A549 (cell line): Measurements from ENCODE around the gene CFAP68. TPM values are rescaled to one million over a fixed set of nuclear protein-coding genes. Genes with fewer than 3 reads are reported as not detected.
A peak's percentile ranks its signal among the peaks of the same experiment; 100 is the strongest.

Experiments
- ATAC-seq, 2 experiments: fragments of 200-7000 bp in 1 of 2; fragments of >200 bp in 1 of 2; cut with Nextera tagmentation in 1 of 2; cut with Tn5 transposase in 1 of 2; 3 replicates each; pipeline versions ENCODE4 v1.8.0 to v1.9.1; 2018 to 2020; ENCODE audit warnings: mild to moderate bottlenecking in 1 of 2, moderate library complexity in 1 of 2
- CTCF ChIA-PET: fragments of 300-600 bp; sonication (Branson Sonifier 250); formaldehyde crosslinking; extraction: SDS; loops from one replicate; lab custom pipeline; 2021; ENCODE audit warnings: antibody characterized with exemption, inconsistent platforms; lab: Yijun Ruan, JAX
- POLR2A ChIA-PET: fragments of 350-600 bp; formaldehyde crosslinking; extraction: SDS; loops from one replicate; lab custom pipeline; 2021; ENCODE audit warnings: antibody characterized with exemption, inconsistent platforms; lab: Yijun Ruan, JAX
- DNase-seq, 2 experiments: peaks; one replicate each; pipeline versions ENCODE4 v3.0.0 to v3.0.0-alpha.2; 2011 to 2016; ENCODE audit warnings: low read depth in 1 of 2, low spot score in 1 of 2
- FAIRE-seq: peaks from 2 replicates; lab custom pipeline; 2011; peaks lifted over from hg19 to GRCh38; lab: Jason Lieb, UNC
- H3K27ac ChIP-seq, 2 experiments: fragments of >200 bp; sonication (Bioruptor Twin); formaldehyde crosslinking; 3 replicates each; pipeline ENCODE4 v1.5.1; 2016 to 2017
- H3K4me1 ChIP-seq: fragments of >200 bp; sonication (Bioruptor Twin); formaldehyde crosslinking; 3 replicates; pipeline ENCODE4 v1.6.1; 2016
- H3K4me2 ChIP-seq: fragments of >200 bp; sonication (Bioruptor Twin); formaldehyde crosslinking; 3 replicates; pipeline ENCODE4 v1.6.1; 2016
- H3K4me3 ChIP-seq: fragments of >200 bp; sonication (Bioruptor Twin); formaldehyde crosslinking; 3 replicates; pipeline ENCODE4 v1.5.1; 2016
- H3K9me3 ChIP-seq: fragments of >200 bp; sonication (Bioruptor Twin); formaldehyde crosslinking; 3 replicates; pipeline ENCODE4 v1.6.1; 2016
- CEBPB ChIP-seq, 2 experiments: fragments of >200 bp in 1 of 2; sonication (Bioruptor Twin) in 1 of 2; formaldehyde crosslinking in 1 of 2; IDR thresholded peaks; 2 replicates each; pipeline ENCODE4 v1.6.1; 2012 to 2016
- CHD4 ChIP-seq: fragments of 200-600 bp; sonication (generic); IDR thresholded peaks from 2 replicates; pipeline ENCODE4 v1.6.1; 2016; ENCODE audit warnings: antibody characterized with exemption, mild to moderate bottlenecking, borderline replicate concordance
- ESRRA ChIP-seq: fragments of 150-350 bp; IDR thresholded peaks from 2 replicates; pipeline ENCODE4 v1.6.1; 2014; ENCODE audit warnings: mild to moderate bottlenecking, low read length, borderline replicate concordance
- FOSL2 ChIP-seq, 2 experiments: fragments of 450-650 bp in 1 of 2; fragments of >200 bp in 1 of 2; sonication (Bioruptor Twin) in 1 of 2; formaldehyde crosslinking; IDR thresholded peaks; 2 replicates each; pipeline versions ENCODE4 v1.5.0 to v1.6.1; 2016 to 2020; ENCODE audit warnings: mild to moderate bottlenecking in 1 of 2, moderate library complexity in 1 of 2
- KDM1A ChIP-seq: fragments of 200-600 bp; sonication (generic); IDR thresholded peaks from 2 replicates; pipeline ENCODE4 v1.6.1; 2016; ENCODE audit warnings: low read depth, mild to moderate bottlenecking
- KDM5A ChIP-seq: fragments of 200-600 bp; sonication (generic); IDR thresholded peaks from 2 replicates; pipeline ENCODE4 v1.6.1; 2016; ENCODE audit warnings: antibody characterized with exemption, mild to moderate bottlenecking
- NPAS2 ChIP-seq: fragments of 250-450 bp; sonication (Bioruptor Pico); IDR thresholded peaks from 2 replicates; pipeline ENCODE4 v1.8.0; 2022; ENCODE audit warnings: mild to moderate bottlenecking, moderate library complexity, borderline replicate concordance
- PBX3 ChIP-seq: IDR thresholded peaks from 2 replicates; pipeline ENCODE4 v1.6.1; 2012
- ZNF302 ChIP-seq: fragments of 250-450 bp; sonication (Bioruptor Pico); IDR thresholded peaks from 2 replicates; pipeline ENCODE4 v1.9.0; 2021; ENCODE audit warnings: inconsistent platforms, mild to moderate bottlenecking, moderate library complexity
- WGBS: methylation state at CpG from one replicate; pipeline ENCODE4 v1.1.6; 2017; ENCODE audit errors: missing lambda C conversion rate; 5-methylcytosine and 5-hydroxymethylcytosine counted together
- polyA plus RNA-seq, 4 experiments: library from polyadenylated mRNA; depleted of rRNA in 3 of 4; stranded (reverse); fragments of >200 nt; fragmentation: RNase III in 1 of 4; extraction: RNeasy Plus Mini Kit Qiagen cat#74134 plus additional on column Dnase treatment in 1 of 4; gene quantifications; 2 replicates in 3 of 4; 3 replicates in 1 of 4; pipeline ENCODE4 v1.2.3, GENCODE V29; 2011 to 2017
- small RNA-seq, 6 experiments: library from RNA; depleted of rRNA; stranded (forward); fragments of <200 nt; gene quantifications; one replicate each; pipeline ENCODE3, GENCODE V24; 2012

Gene CFAP68
- polyA plus RNA-seq, 2 of the 4 experiments (the other 2 are of a cell fraction) = 36.3 to 59.7 TPM

GRCh38 chr11:111933872-111934271, 54.5 kb downstream of the CFAP68 start:
- H3K4me2 ChIP-seq = peak overlapping the region; percentile 30; the same call in 2 of the 3 replicates
- H3K4me1 ChIP-seq = peaks cover 48% of the 10 kb centered on the region
- no peak overlapping the region for H3K4me3 ChIP-seq
- H3K27ac ChIP-seq = peak overlapping the region in 1 of 2 experiments; percentile 47; a peak in 1 of 6 replicates
- DNase-seq = no peak
- CTCF ChIA-PET = interaction anchor here (1.0 to 12.2 kb wide), 6 partner anchors 10 to 63 kb away, joined by 3 to 172 read pairs (median 7); no protein-coding TSS in a partner anchor
- no peak for FAIRE-seq
- TF ChIP-seq CHD4 = no peak
- TF ChIP-seq CEBPB (IDR thresholded peaks at IDR 0.05) = peak in 1 of 2 experiments; percentile 21; a peak in 1 of 4 replicates
- WGBS = 38% methylated on average over 1 of the region's 1 CpG
- H3K9me3 ChIP-seq = no peaks in the 10 kb centered on the region
- POLR2A ChIA-PET = no interaction called here
- no peak for ATAC-seq

- no peak for ATAC-seq
- H3K27ac ChIP-seq = peak overlapping the region; percentile 25 to 47; a peak in 3 of 6 replicates
- H3K4me1 ChIP-seq = peaks cover 52% of the 10 kb centered on the region
- no peak for DNase-seq
- H3K9me3 ChIP-seq = no peaks in the 10 kb centered on the region
- H3K4me3 ChIP-seq = no peak overlapping the region
- FAIRE-seq = no peak
- CTCF ChIA-PET = interaction anchor here (1.0 to 12.2 kb wide), 6 partner anchors 10 to 62 kb away, joined by 3 to 172 read pairs (median 7); no protein-coding TSS in a partner anchor
- POLR2A ChIA-PET = no interaction called here
- TF ChIP-seq ESRRA (no peak), KDM5A (no peak), NPAS2 (CRISPR knock-in tag) (no peak), ZNF302 (CRISPR knock-in tag) (no peak), FOSL2 (IDR thresholded peaks at IDR 0.05) (no peak), FOSL2 (CRISPR knock-in tag; IDR thresholded peaks at IDR 0.05) (no peak), CHD4 (no peak), KDM1A (no peak), PBX3 (no peak)
- H3K4me2 ChIP-seq = peak overlapping the region; percentile 30; the same call in 2 of the 3 replicates
- 100% methylated on average over 1 of the region's 1 CpG for WGBS
Observed at GRCh38 chr11:111934306-111934705, 55.0 kb downstream of the CFAP68 start.

Small RNA genes within 50 kb of the gene (small RNA-seq; reads per million reads assigned to genes)
- gene C11orf52 (0 reads per million in 6 experiments), gene GNG5P3 (0 reads per million in 6 experiments), gene RNA5SP351 (0 to 0.35 (median 0) reads per million in 6 experiments), gene RPL37AP8 (0 to 0.19 (median 0) reads per million in 6 experiments)

Other genes starting within 250 kb of the CFAP68 start
- 24.7 and 26.3 TPM in 2 replicates for gene PPP2R1B, start 113.2 kb upstream of the CFAP68 start, polyA plus RNA-seq (2011; rRNA removed)
- 16.9 to 18.6 TPM (median 17.9 TPM) in 3 replicates for gene PPP2R1B, start 113.2 kb upstream of the CFAP68 start, polyA plus RNA-seq (2017; fragmentation: RNase III; extraction: RNeasy Plus Mini Kit Qiagen cat#74134 plus additional on column Dnase treatment)
- gene ALG9, start 8.0 kb upstream of the CFAP68 start, polyA plus RNA-seq (2011; rRNA removed) = 31.4 and 33.3 TPM in 2 replicates
- 15.0 to 15.8 TPM (median 15.3 TPM) in 3 replicates for gene ALG9, start 8.0 kb upstream of the CFAP68 start, polyA plus RNA-seq (2017; fragmentation: RNase III; extraction: RNeasy Plus Mini Kit Qiagen cat#74134 plus additional on column Dnase treatment)
- gene FDXACB1, start 376 bp upstream of the CFAP68 start, polyA plus RNA-seq (2011; rRNA removed) = 2.4 and 3.0 TPM in 2 replicates
- gene FDXACB1, start 376 bp upstream of the CFAP68 start, polyA plus RNA-seq (2017; fragmentation: RNase III; extraction: RNeasy Plus Mini Kit Qiagen cat#74134 plus additional on column Dnase treatment) = 1.9 to 2.1 TPM (median 2.1 TPM) in 3 replicates
- gene CRYAB, start 32.2 kb downstream of the CFAP68 start, polyA plus RNA-seq (2011; rRNA removed) = 1.1 and 3.1 TPM in 2 replicates
- gene CRYAB, start 32.2 kb downstream of the CFAP68 start, polyA plus RNA-seq (2017; fragmentation: RNase III; extraction: RNeasy Plus Mini Kit Qiagen cat#74134 plus additional on column Dnase treatment) = 4.1 to 25.3 TPM (median 4.8 TPM) in 3 replicates
- 0.07 TPM in 1 of 2 replicates, not detected in the other for gene HSPB2, start 33.2 kb downstream of the CFAP68 start, polyA plus RNA-seq (2011; rRNA removed)
- not detected in 3 replicates for gene HSPB2, start 33.2 kb downstream of the CFAP68 start, polyA plus RNA-seq (2017; fragmentation: RNase III; extraction: RNeasy Plus Mini Kit Qiagen cat#74134 plus additional on column Dnase treatment)
- 0.13 and 0.19 TPM in 2 replicates for gene C11orf52, start 39.4 kb downstream of the CFAP68 start, polyA plus RNA-seq (2011; rRNA removed)
- 0.08 TPM in 1 of 3 replicates, not detected in the others for gene C11orf52, start 39.4 kb downstream of the CFAP68 start, polyA plus RNA-seq (2017; fragmentation: RNase III; extraction: RNeasy Plus Mini Kit Qiagen cat#74134 plus additional on column Dnase treatment)
- 6.9 and 7.9 TPM in 2 replicates for gene DIXDC1, start 57.8 kb downstream of the CFAP68 start, polyA plus RNA-seq (2011; rRNA removed)
- 5.5 to 7.4 TPM (median 7.1 TPM) in 3 replicates for gene DIXDC1, start 57.8 kb downstream of the CFAP68 start, polyA plus RNA-seq (2017; fragmentation: RNase III; extraction: RNeasy Plus Mini Kit Qiagen cat#74134 plus additional on column Dnase treatment)
- 33.0 and 42.8 TPM in 2 replicates for gene DLAT, start 145.9 kb downstream of the CFAP68 start, polyA plus RNA-seq (2011; rRNA removed)
- 32.1 to 33.3 TPM (median 32.5 TPM) in 3 replicates for gene DLAT, start 145.9 kb downstream of the CFAP68 start, polyA plus RNA-seq (2017; fragmentation: RNase III; extraction: RNeasy Plus Mini Kit Qiagen cat#74134 plus additional on column Dnase treatment)
- gene PIH1D2, start 194.5 kb downstream of the CFAP68 start, polyA plus RNA-seq (2011; rRNA removed) = 1.4 and 1.9 TPM in 2 replicates
- gene PIH1D2, start 194.5 kb downstream of the CFAP68 start, polyA plus RNA-seq (2017; fragmentation: RNase III; extraction: RNeasy Plus Mini Kit Qiagen cat#74134 plus additional on column Dnase treatment) = 0.98 to 1.3 TPM (median 1.2 TPM) in 3 replicates
- gene NKAPD1, start 194.8 kb downstream of the CFAP68 start, polyA plus RNA-seq (2011; rRNA removed) = 14.3 and 20.1 TPM in 2 replicates
- 13.4 to 16.9 TPM (median 16.6 TPM) in 3 replicates for gene NKAPD1, start 194.8 kb downstream of the CFAP68 start, polyA plus RNA-seq (2017; fragmentation: RNase III; extraction: RNeasy Plus Mini Kit Qiagen cat#74134 plus additional on column Dnase treatment)
- gene TIMM8B, start 207.2 kb downstream of the CFAP68 start, polyA plus RNA-seq (2011; rRNA removed) = 84.5 and 126 TPM in 2 replicates
- 85.3 to 94.0 TPM (median 87.6 TPM) in 3 replicates for gene TIMM8B, start 207.2 kb downstream of the CFAP68 start, polyA plus RNA-seq (2017; fragmentation: RNase III; extraction: RNeasy Plus Mini Kit Qiagen cat#74134 plus additional on column Dnase treatment)
- 86.3 and 122 TPM in 2 replicates for gene SDHD, start 207.3 kb downstream of the CFAP68 start, polyA plus RNA-seq (2011; rRNA removed)
- gene SDHD, start 207.3 kb downstream of the CFAP68 start, polyA plus RNA-seq (2017; fragmentation: RNase III; extraction: RNeasy Plus Mini Kit Qiagen cat#74134 plus additional on column Dnase treatment) = 91.5 to 94.5 TPM (median 94.1 TPM) in 3 replicates